ENCODE data around the gene SAE1.

SAE1 gene

GRCh38 chr19:47226426-47227351, 96.1 kb downstream of the SAE1 start:
- Histone ChIP-seq H2BK5ac (ENCODE audit: low read depth, low read length, poor library complexity, severe bottlenecking) (peak overlapping the region; percentile 80), H2AK5ac (ENCODE audit: low read length, severe bottlenecking) (peak overlapping the region; percentile 97)

GRCh38 chr19:47227352-47228167, 96.9 kb downstream of the SAE1 start:
- Histone ChIP-seq H3K4me1 (ENCODE audit: control insufficient read depth, insufficient read depth, low read depth, low read length) (peaks cover 51% of the 10 kb centered on the region), H2BK5ac (ENCODE audit: low read depth, low read length, poor library complexity, severe bottlenecking) (peak overlapping the region; percentile 85), H3K27me3 (ENCODE audit: control insufficient read depth in 1 of 2, insufficient read depth in 1 of 2, low read length in 2 of 2) (no peaks in the 10 kb centered on the region), H2AK5ac (ENCODE audit: low read length, severe bottlenecking) (peak overlapping the region; percentile 83), H3K4me3 (ENCODE audit: insufficient read depth in 1 of 2, low read depth in 1 of 2, low read length in 2 of 2) (peak overlapping the region; percentile 80 to 96), H2BK12ac (ENCODE audit: low read length in 2 of 2) (peak overlapping the region; percentile 98 to 99), H3K9me3 (ENCODE audit: control insufficient read depth, low read length) (no peaks in the 10 kb centered on the region), H4K91ac (ENCODE audit: low read length) (peak overlapping the region; percentile 97), H3K79me1 (replicated peaks; ENCODE audit: low read length, poor library complexity, severe bottlenecking) (peaks cover 7% of the 10 kb centered on the region), H4K8ac (ENCODE audit: low read length) (peak overlapping the region; percentile 99), H2BK15ac (ENCODE audit: low read depth, poor library complexity, severe bottlenecking) (peak overlapping the region; percentile 75), H3K4me2 (ENCODE audit: low read length, poor library complexity, severe bottlenecking) (peak overlapping the region; percentile 98), H3K9ac (ENCODE audit: low read length) (peak overlapping the region; percentile 94), H3K18ac (ENCODE audit: low read depth in 1 of 2, low read length in 2 of 2) (peak overlapping the region; percentile 98 to 100), H3K4ac (ENCODE audit: low read depth in 1 of 2, low read length in 2 of 2) (peak overlapping the region; percentile 96 to 98), H3K27ac (ENCODE audit: low read length, poor library complexity, severe bottlenecking) (peak overlapping the region; percentile 98), H3K23ac (ENCODE audit: low read length in 2 of 2) (peak overlapping the region in 1 of 2 experiments; percentile 70), H3K36me3 (ENCODE audit: control insufficient read depth in 1 of 2, insufficient read depth in 2 of 2, low read depth in 1 of 2, low read length in 2 of 2) (peaks cover 13 to 22% of the 10 kb centered on the region in 2 experiments), H2AFZ (ENCODE audit: low read depth, low read length) (no peak overlapping the region), H3K14ac (ENCODE audit: low read length in 2 of 2) (no peak overlapping the region), H2BK120ac (ENCODE audit: low read depth, low read length) (peak overlapping the region; percentile 100)
- WGBS = 2% methylated on average over 14 of the region's 27 CpGs
- DNase-seq = peak; percentile 98

More at GRCh38 chr19:47226426-47227351, 96.1 kb downstream of the SAE1 start:
- Histone ChIP-seq H3K27ac (ENCODE audit: low read length, poor library complexity, severe bottlenecking) (peak overlapping the region; percentile 98), H3K23ac (ENCODE audit: low read length in 2 of 2) (peak overlapping the region; percentile 83 to 84), H2BK120ac (ENCODE audit: low read depth, low read length) (peak overlapping the region; percentile 97), H3K18ac (ENCODE audit: low read depth in 1 of 2, low read length in 2 of 2) (peak overlapping the region; percentile 98 to 100), H3K27me3 (ENCODE audit: control insufficient read depth in 1 of 2, insufficient read depth in 1 of 2, low read length in 2 of 2) (no peaks in the 10 kb centered on the region), H2BK15ac (ENCODE audit: low read depth, poor library complexity, severe bottlenecking) (peak overlapping the region; percentile 88), H3K14ac (ENCODE audit: low read length in 2 of 2) (peak overlapping the region; percentile 63 to 88), H3K79me1 (replicated peaks; ENCODE audit: low read length, poor library complexity, severe bottlenecking) (peaks cover 13% of the 10 kb centered on the region), H3K4me2 (ENCODE audit: low read length, poor library complexity, severe bottlenecking) (peak overlapping the region; percentile 98), H3K9ac (ENCODE audit: low read length) (peak overlapping the region; percentile 94), H4K91ac (ENCODE audit: low read length) (peak overlapping the region; percentile 100), H2AFZ (ENCODE audit: low read depth, low read length) (no peak overlapping the region), H4K8ac (ENCODE audit: low read length) (peak overlapping the region; percentile 100), H3K4me3 (ENCODE audit: insufficient read depth in 1 of 2, low read depth in 1 of 2, low read length in 2 of 2) (peak overlapping the region; percentile 53 to 80), H3K9me3 (ENCODE audit: control insufficient read depth, low read length) (no peaks in the 10 kb centered on the region), H3K36me3 (ENCODE audit: control insufficient read depth in 1 of 2, insufficient read depth in 2 of 2, low read depth in 1 of 2, low read length in 2 of 2) (peaks cover 21 to 30% of the 10 kb centered on the region in 2 experiments), H3K4ac (ENCODE audit: low read depth in 1 of 2, low read length in 2 of 2) (peak overlapping the region; percentile 100), H2BK12ac (ENCODE audit: low read length in 2 of 2) (peak overlapping the region; percentile 98 to 99), H3K4me1 (ENCODE audit: control insufficient read depth, insufficient read depth, low read depth, low read length) (peaks cover 48% of the 10 kb centered on the region)
- WGBS = 4% methylated on average over 52 of the region's 56 CpGs
- DNase-seq = peak; percentile 90

DNA sequence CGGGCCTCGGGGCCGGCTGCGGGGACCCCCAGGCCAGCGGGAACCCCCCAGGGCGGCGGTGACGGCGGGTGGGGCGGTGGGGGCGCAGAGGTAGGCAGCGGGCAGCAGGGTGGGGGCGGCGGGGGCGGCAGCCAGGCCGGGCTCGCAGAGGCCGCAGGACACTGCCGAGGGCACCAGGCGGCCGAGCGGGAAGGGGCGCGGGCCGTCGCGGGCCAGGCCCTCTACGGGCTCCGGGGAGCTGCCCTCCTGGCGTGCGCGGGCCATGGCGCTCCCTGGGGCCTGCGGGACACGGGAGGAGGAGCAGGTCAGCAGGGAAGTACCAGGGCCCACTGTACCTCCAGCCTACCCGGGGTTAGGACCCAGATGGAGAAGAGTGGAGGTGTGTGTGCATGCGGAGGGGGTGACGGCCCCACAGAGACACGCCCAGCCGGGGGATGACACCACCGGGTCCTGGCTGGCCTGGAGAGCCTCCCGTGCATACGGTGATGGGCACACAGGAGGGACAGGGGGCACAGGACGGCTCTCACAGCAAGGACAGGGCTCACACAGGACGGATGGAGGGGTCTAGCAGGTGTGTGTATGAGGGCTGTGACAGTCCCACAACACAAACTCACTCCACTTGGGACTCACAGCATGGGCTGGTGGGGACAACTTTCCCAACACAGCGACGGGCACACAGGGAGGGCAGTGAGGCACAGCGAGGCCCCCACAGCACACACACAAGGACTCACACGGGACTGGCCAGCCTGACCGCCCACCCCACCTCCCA, 97.7 kb downstream of the SAE1 start:
- Histone ChIP-seq H4K8ac (ENCODE audit: low read length) (peak overlapping the region; percentile 81), H3K9ac (ENCODE audit: low read length) (peak overlapping the region; percentile 94), H3K9me3 (ENCODE audit: control insufficient read depth, low read length) (no peaks in the 10 kb centered on the region), H4K91ac (ENCODE audit: low read length) (peak overlapping the region; percentile 97), H3K4ac (ENCODE audit: low read depth in 1 of 2, low read length in 2 of 2) (peak overlapping the region; percentile 50), H3K27me3 (ENCODE audit: control insufficient read depth in 1 of 2, insufficient read depth in 1 of 2, low read length in 2 of 2) (no peaks in the 10 kb centered on the region), H3K27ac (ENCODE audit: low read length, poor library complexity, severe bottlenecking) (peak overlapping the region; percentile 70), H3K4me2 (ENCODE audit: low read length, poor library complexity, severe bottlenecking) (peak overlapping the region; percentile 98), H3K4me1 (ENCODE audit: control insufficient read depth, insufficient read depth, low read depth, low read length) (peaks cover 52% of the 10 kb centered on the region), H2BK5ac (ENCODE audit: low read depth, low read length, poor library complexity, severe bottlenecking) (peak overlapping the region; percentile 60), H2BK120ac (ENCODE audit: low read depth, low read length) (peak overlapping the region; percentile 100), H3K36me3 (ENCODE audit: control insufficient read depth in 1 of 2, insufficient read depth in 2 of 2, low read depth in 1 of 2, low read length in 2 of 2) (peaks cover 13 to 21% of the 10 kb centered on the region in 2 experiments), H3K18ac (ENCODE audit: low read depth in 1 of 2, low read length in 2 of 2) (peak overlapping the region; percentile 47 to 84), H2AFZ (ENCODE audit: low read depth, low read length) (no peak overlapping the region), H2BK12ac (ENCODE audit: low read length in 2 of 2) (peak overlapping the region; percentile 80 to 93), H3K4me3 (ENCODE audit: insufficient read depth in 1 of 2, low read depth in 1 of 2, low read length in 2 of 2) (peak overlapping the region; percentile 94 to 96), H2AK5ac (ENCODE audit: low read length, severe bottlenecking) (no peak overlapping the region), H3K14ac (ENCODE audit: low read length in 2 of 2) (peak overlapping the region in 1 of 2 experiments; percentile 97), H2BK15ac (ENCODE audit: low read depth, poor library complexity, severe bottlenecking) (peak overlapping the region; percentile 75), H3K23ac (ENCODE audit: low read length in 2 of 2) (peak overlapping the region in 1 of 2 experiments; percentile 87), H3K79me1 (replicated peaks; ENCODE audit: low read length, poor library complexity, severe bottlenecking) (peaks cover 6% of the 10 kb centered on the region)
- peak; percentile 63 for DNase-seq
- WGBS = 3% methylated on average over 34 of the region's 50 CpGs
